ENCODE measurements around the gene CCSER1.

GRCh38 chr4:90142081-90142480 is 14.9 kb downstream of the CCSER1 start:
- TF ChIP-seq, protein P1, sequence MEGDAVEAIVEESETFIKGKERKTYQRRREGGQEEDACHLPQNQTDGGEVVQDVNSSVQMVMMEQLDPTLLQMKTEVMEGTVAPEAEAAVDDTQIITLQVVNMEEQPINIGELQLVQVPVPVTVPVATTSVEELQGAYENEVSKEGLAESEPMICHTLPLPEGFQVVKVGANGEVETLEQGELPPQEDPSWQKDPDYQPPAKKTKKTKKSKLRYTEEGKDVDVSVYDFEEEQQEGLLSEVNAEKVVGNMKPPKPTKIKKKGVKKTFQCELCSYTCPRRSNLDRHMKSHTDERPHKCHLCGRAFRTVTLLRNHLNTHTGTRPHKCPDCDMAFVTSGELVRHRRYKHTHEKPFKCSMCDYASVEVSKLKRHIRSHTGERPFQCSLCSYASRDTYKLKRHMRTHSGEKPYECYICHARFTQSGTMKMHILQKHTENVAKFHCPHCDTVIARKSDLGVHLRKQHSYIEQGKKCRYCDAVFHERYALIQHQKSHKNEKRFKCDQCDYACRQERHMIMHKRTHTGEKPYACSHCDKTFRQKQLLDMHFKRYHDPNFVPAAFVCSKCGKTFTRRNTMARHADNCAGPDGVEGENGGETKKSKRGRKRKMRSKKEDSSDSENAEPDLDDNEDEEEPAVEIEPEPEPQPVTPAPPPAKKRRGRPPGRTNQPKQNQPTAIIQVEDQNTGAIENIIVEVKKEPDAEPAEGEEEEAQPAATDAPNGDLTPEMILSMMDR (IDR thresholded peaks at IDR 0.05 in 8 of 11, conservative IDR thresholded peaks at IDR 0.05 in 3 of 11), result no peak
- TF ChIP-seq POLR2AphosphoS5 (IDR thresholded peaks at IDR 0.05) (no peak), POLR2A (IDR thresholded peaks at IDR 0.05) (no peak)
